ENCODE measurements around the gene DCLRE1A. TPM values are rescaled to one million over a fixed set of nuclear protein-coding genes. Genes with fewer than 3 reads are reported as not detected.

The DCLRE1A gene
- total RNA-seq, 1 donor from 2014 or later: 7.3 TPM

GRCh38 chr10:113872139-113873030, 18.5 kb upstream of the DCLRE1A start:
- no peak overlapping the region for H3K4me3 Mint-ChIP-seq (ENCODE audit: unreplicated experiment)
- peaks cover 25% of the 10 kb centered on the region for H3K4me1 Mint-ChIP-seq (ENCODE audit: unreplicated experiment)
- peaks cover 58% of the 10 kb centered on the region for H3K36me3 Mint-ChIP-seq (ENCODE audit: unreplicated experiment)
- H3K9me3 Mint-ChIP-seq (ENCODE audit: unreplicated experiment): peaks cover 32% of the 10 kb centered on the region
- DNase-seq (ENCODE audit: extremely low spot score, unreplicated experiment): no peak
- TF ChIP-seq CTCF (IDR thresholded peaks at IDR 0.05): no peak
- H3K27me3 Mint-ChIP-seq (ENCODE audit: unreplicated experiment): no peaks in the 10 kb centered on the region
- H3K27ac Mint-ChIP-seq (ENCODE audit: unreplicated experiment): no peak overlapping the region

GRCh38 chr10:113869789-113870188, 15.9 kb upstream of the DCLRE1A start:
- Mint-ChIP-seq H3K4me1 (ENCODE audit: unreplicated experiment) (peaks cover 3% of the 10 kb centered on the region), H3K27ac (ENCODE audit: unreplicated experiment) (no peak overlapping the region), H3K36me3 (ENCODE audit: unreplicated experiment) (peaks cover 56% of the 10 kb centered on the region), H3K4me3 (ENCODE audit: unreplicated experiment) (no peak overlapping the region), H3K9me3 (ENCODE audit: unreplicated experiment) (peaks cover 32% of the 10 kb centered on the region), H3K27me3 (ENCODE audit: unreplicated experiment) (no peaks in the 10 kb centered on the region)
- DNase-seq (ENCODE audit: extremely low spot score, unreplicated experiment): no peak
- TF ChIP-seq CTCF (IDR thresholded peaks at IDR 0.05): no peak

GRCh38 chr10:113867904-113868303, 14.0 kb upstream of the DCLRE1A start:
- no peak for DNase-seq (ENCODE audit: extremely low spot score, unreplicated experiment)
- peaks cover 1% of the 10 kb centered on the region for H3K4me1 Mint-ChIP-seq (ENCODE audit: unreplicated experiment)
- no peaks in the 10 kb centered on the region for H3K27me3 Mint-ChIP-seq (ENCODE audit: unreplicated experiment)
- no peak overlapping the region for H3K27ac Mint-ChIP-seq (ENCODE audit: unreplicated experiment)
- H3K4me3 Mint-ChIP-seq (ENCODE audit: unreplicated experiment): no peak overlapping the region
- peaks cover 27% of the 10 kb centered on the region for H3K9me3 Mint-ChIP-seq (ENCODE audit: unreplicated experiment)
- TF ChIP-seq CTCF (IDR thresholded peaks at IDR 0.05): no peak
- peaks cover 52% of the 10 kb centered on the region for H3K36me3 Mint-ChIP-seq (ENCODE audit: unreplicated experiment)

GRCh38 chr10:113866551-113867394, 12.9 kb upstream of the DCLRE1A start:
- no peak for DNase-seq (ENCODE audit: extremely low spot score, unreplicated experiment)
- Mint-ChIP-seq H3K4me3 (ENCODE audit: unreplicated experiment) (no peak overlapping the region), H3K4me1 (ENCODE audit: unreplicated experiment) (peaks cover 1% of the 10 kb centered on the region), H3K9me3 (ENCODE audit: unreplicated experiment) (peaks cover 16% of the 10 kb centered on the region), H3K27me3 (ENCODE audit: unreplicated experiment) (no peaks in the 10 kb centered on the region), H3K27ac (ENCODE audit: unreplicated experiment) (no peak overlapping the region), H3K36me3 (ENCODE audit: unreplicated experiment) (peaks cover 46% of the 10 kb centered on the region)
- TF ChIP-seq CTCF (IDR thresholded peaks at IDR 0.05): no peak

GRCh38 chr10:113865901-113866300, 12.0 kb upstream of the DCLRE1A start:
- Mint-ChIP-seq H3K27ac (ENCODE audit: unreplicated experiment) (no peak overlapping the region), H3K4me3 (ENCODE audit: unreplicated experiment) (no peak overlapping the region), H3K36me3 (ENCODE audit: unreplicated experiment) (peaks cover 47% of the 10 kb centered on the region)

More at GRCh38 chr10:113865901-113866300, 12.0 kb upstream of the DCLRE1A start:
- Mint-ChIP-seq H3K4me1 (ENCODE audit: unreplicated experiment) (peaks cover 1% of the 10 kb centered on the region), H3K9me3 (ENCODE audit: unreplicated experiment) (peaks cover 19% of the 10 kb centered on the region), H3K27me3 (ENCODE audit: unreplicated experiment) (no peaks in the 10 kb centered on the region)
- TF ChIP-seq CTCF (IDR thresholded peaks at IDR 0.05): no peak
- no peak for DNase-seq (ENCODE audit: extremely low spot score, unreplicated experiment)

Measured in osteocyte (in vitro differentiated cells).